Stomach (tissue), 4 donors: Measurements from ENCODE around the gene BCL11B.

Experiments used
- EP300 ChIP-seq: sonication (generic); formaldehyde crosslinking; IDR thresholded peaks from one replicate; pipeline ENCODE4 v1.6.1; 2017; ENCODE audit warnings: antibody characterized with exemption
- POLR2A ChIP-seq, 4 donors: fragments of 450-650 bp; IDR thresholded peaks; one replicate each; pipeline ENCODE4 v1.6.1; 2016; ENCODE audit warnings: antibody characterized with exemption in 4 of 4, control low read depth in 2 of 4, mild to moderate bottlenecking in 1 of 4, moderate library complexity in 1 of 4
- TF ChIP-seq, protein P1 (sequence below), 7 experiments: fragments of 450-650 bp in 4 of 7; fragments of 200-600 bp in 3 of 7; sonication (generic) in 3 of 7; IDR thresholded peaks; one replicate each; pipeline ENCODE4 v1.5.1; 2016 to 2019; ENCODE audit warnings: antibody characterized with exemption in 7 of 7, control low read depth in 2 of 7, mild to moderate bottlenecking in 1 of 7

DNA sequence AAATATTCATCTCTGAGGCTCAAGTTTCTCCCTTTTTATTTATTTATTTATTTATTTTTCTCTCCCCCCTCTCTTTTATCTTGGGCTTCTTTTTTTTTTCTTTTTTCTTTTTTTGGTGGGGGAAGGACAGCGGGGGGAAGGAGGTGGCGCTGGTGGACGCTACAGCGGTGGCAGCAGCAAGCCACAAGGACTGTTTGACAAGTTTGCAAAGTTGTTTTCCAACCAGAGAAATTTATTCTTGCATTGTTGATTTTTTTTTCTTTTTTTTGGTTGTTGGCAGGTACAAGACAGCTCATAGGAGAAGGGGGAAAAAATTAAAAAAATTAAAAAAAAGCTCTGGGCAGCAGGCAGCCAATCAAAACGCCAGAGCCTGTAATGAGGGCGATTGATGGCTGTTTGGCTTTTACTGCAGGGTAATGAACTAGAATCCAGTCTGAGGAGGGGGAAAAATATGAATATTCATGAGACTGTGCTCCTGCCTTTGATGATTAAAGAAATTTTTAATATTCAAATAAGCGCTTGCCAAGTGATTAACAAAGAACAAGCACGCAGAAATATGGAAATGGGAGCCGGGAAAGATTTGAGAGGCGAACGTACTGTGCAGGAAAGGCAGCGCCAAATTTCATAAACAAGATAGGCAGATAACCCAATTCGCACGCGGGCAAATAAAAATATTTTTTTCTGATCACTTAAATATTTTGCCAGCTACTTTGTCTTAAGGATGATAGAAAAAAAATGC lies 36.2 kb downstream of the BCL11B start:
- TF ChIP-seq, protein P1, sequence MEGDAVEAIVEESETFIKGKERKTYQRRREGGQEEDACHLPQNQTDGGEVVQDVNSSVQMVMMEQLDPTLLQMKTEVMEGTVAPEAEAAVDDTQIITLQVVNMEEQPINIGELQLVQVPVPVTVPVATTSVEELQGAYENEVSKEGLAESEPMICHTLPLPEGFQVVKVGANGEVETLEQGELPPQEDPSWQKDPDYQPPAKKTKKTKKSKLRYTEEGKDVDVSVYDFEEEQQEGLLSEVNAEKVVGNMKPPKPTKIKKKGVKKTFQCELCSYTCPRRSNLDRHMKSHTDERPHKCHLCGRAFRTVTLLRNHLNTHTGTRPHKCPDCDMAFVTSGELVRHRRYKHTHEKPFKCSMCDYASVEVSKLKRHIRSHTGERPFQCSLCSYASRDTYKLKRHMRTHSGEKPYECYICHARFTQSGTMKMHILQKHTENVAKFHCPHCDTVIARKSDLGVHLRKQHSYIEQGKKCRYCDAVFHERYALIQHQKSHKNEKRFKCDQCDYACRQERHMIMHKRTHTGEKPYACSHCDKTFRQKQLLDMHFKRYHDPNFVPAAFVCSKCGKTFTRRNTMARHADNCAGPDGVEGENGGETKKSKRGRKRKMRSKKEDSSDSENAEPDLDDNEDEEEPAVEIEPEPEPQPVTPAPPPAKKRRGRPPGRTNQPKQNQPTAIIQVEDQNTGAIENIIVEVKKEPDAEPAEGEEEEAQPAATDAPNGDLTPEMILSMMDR (IDR thresholded peaks at IDR 0.05): no peak
- TF ChIP-seq EP300 (no peak), POLR2A (IDR thresholded peaks at IDR 0.05) (no peak)
